Measurements from ENCODE around the gene NUCB1.

DNA sequence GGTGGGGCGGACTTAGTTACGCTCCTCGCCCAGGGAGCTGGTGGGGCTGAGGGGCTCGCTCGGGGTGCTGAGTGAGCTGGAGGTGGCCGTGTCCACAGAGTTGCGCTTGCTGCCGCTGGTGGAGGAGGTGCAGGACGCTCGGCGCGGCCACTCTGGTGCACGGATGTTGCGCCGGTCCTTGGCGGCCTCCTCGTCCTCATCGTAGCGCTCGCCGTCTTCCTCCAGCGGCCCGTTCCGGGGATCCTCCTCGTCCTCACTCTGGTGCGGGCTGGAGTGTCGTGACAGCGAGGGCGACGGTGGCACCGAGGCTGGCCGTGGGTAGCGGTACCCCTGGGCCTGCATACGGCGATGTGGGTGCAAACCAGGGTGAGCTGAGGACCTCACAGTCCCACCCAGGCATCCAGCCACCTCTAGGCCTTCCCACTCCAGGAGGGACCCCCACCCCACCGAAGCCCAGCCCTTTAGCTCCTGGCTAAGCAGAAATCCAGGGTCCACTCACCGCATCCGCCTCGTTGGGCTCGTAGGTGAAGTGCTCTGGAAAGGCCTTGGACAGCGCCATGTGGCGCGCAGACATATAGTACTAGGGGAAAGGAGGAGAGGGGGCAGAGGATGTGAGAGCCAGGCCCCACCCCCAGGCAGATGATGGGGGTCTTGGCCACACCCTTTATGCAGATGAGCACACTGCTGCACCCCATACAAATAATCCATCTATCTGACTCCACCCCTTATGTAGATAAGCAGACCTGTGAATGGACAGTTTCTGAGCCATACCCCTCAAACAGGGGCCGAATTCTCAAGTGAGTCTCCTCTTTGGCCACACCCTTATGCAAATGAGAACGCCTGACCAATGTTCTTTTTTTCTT lies 69.4 kb downstream of the NUCB1 start:
- no peak for TF ChIP-seq POLR2A (IDR thresholded peaks at IDR 0.05)
- TF ChIP-seq, protein P1, sequence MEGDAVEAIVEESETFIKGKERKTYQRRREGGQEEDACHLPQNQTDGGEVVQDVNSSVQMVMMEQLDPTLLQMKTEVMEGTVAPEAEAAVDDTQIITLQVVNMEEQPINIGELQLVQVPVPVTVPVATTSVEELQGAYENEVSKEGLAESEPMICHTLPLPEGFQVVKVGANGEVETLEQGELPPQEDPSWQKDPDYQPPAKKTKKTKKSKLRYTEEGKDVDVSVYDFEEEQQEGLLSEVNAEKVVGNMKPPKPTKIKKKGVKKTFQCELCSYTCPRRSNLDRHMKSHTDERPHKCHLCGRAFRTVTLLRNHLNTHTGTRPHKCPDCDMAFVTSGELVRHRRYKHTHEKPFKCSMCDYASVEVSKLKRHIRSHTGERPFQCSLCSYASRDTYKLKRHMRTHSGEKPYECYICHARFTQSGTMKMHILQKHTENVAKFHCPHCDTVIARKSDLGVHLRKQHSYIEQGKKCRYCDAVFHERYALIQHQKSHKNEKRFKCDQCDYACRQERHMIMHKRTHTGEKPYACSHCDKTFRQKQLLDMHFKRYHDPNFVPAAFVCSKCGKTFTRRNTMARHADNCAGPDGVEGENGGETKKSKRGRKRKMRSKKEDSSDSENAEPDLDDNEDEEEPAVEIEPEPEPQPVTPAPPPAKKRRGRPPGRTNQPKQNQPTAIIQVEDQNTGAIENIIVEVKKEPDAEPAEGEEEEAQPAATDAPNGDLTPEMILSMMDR (IDR thresholded peaks at IDR 0.05) = no peak

All from thyroid gland (tissue), 4 donors.